HFFc6 (cell line): ENCODE results near the gene SLC22A1. TPM values are rescaled to one million over a fixed set of nuclear protein-coding genes. Genes with fewer than 3 reads are reported as not detected.

Experiments used
- DNase-seq: peaks from one replicate; pipeline ENCODE4 v3.0.0-alpha.2; 2018
- H3K27ac Mint-ChIP-seq: 2 replicates; pipeline ENCODE4 v1.8.0; 2020; ENCODE audit warnings: mild to moderate bottlenecking, mixed read lengths
- H3K27me3 Mint-ChIP-seq: 2 replicates; pipeline ENCODE4 v1.8.0; 2021; ENCODE audit warnings: mild to moderate bottlenecking, moderate library complexity, mixed read lengths; ENCODE audit not compliant: insufficient read depth
- H3K36me3 Mint-ChIP-seq: 2 replicates; pipeline ENCODE4 v1.8.0; 2021; ENCODE audit warnings: low read depth, mixed read lengths
- H3K4me1 Mint-ChIP-seq: 2 replicates; pipeline ENCODE4 v1.8.0; 2020; ENCODE audit warnings: low read depth, mixed read lengths
- H3K4me3 Mint-ChIP-seq: 2 replicates; pipeline ENCODE4 v1.8.0; 2020; ENCODE audit warnings: mild to moderate bottlenecking, moderate library complexity, mixed read lengths
- H3K9me3 Mint-ChIP-seq: 2 replicates; pipeline ENCODE4 v1.8.0; 2020; ENCODE audit warnings: mild to moderate bottlenecking, mixed read lengths
- total RNA-seq, 6 experiments: library from RNA; stranded (reverse); fragmentation: NEBNext Ultra II Directional; extraction: Animal tissue kit (Norgen Biotek cat#: 25700); gene quantifications; 2 replicates in 1 of 6; 3 replicates in 5 of 6; pipeline ENCODE4 v1.2.3, GENCODE V29; 2021
- TF ChIP-seq, protein P1 (sequence below): fragments of 200-600 bp; sonication (generic); IDR thresholded peaks from 2 replicates; pipeline ENCODE4 v1.5.0; 2021; ENCODE audit warnings: antibody characterized with exemption, mild to moderate bottlenecking

The SLC22A1 gene
- total RNA-seq, 6 experiments from 2014 or later: 0.12 to 0.33 (median 0.21) TPM; not detected in 2

DNA sequence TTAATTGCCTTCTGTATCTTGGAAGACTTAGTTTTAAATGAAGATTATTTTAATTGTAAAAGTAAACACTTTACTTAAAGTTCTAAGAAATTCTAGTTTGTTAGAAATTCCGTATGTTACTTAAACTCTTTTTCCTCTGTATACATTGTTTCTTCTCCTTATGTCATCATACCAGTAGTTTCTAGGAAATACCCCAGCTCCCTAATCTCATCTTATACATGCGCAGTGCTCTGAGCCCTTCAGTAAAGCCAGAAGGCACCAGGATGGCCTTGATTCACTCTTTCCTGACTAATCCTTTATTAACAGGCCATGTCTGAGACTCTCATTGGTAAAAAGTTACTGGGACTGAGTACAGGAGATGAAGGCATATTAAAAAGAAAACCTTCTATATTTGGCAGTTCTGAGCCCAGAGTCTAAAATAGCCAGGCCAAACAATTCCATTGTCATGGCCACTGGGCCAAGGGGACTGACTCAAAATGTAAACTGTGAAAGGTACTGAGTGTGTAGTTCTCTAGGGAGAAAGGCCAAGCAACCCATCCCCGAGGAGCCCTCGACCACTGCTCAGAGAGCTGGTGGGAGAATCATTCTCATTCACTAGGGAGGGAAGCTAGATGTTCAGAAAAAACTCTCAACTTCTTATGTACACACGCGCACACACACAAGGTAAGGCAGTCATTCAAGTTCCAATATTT is 25.0 kb downstream of the SLC22A1 start:
- TF ChIP-seq, protein P1, sequence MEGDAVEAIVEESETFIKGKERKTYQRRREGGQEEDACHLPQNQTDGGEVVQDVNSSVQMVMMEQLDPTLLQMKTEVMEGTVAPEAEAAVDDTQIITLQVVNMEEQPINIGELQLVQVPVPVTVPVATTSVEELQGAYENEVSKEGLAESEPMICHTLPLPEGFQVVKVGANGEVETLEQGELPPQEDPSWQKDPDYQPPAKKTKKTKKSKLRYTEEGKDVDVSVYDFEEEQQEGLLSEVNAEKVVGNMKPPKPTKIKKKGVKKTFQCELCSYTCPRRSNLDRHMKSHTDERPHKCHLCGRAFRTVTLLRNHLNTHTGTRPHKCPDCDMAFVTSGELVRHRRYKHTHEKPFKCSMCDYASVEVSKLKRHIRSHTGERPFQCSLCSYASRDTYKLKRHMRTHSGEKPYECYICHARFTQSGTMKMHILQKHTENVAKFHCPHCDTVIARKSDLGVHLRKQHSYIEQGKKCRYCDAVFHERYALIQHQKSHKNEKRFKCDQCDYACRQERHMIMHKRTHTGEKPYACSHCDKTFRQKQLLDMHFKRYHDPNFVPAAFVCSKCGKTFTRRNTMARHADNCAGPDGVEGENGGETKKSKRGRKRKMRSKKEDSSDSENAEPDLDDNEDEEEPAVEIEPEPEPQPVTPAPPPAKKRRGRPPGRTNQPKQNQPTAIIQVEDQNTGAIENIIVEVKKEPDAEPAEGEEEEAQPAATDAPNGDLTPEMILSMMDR: no peak
- H3K4me1 Mint-ChIP-seq: peaks cover 6% of the 10 kb centered on the region
- H3K36me3 Mint-ChIP-seq: no peaks in the 10 kb centered on the region; the same call in 1 of the 2 replicates
- H3K27me3 Mint-ChIP-seq: no peaks in the 10 kb centered on the region
- no peak overlapping the region for H3K27ac Mint-ChIP-seq
- no peak overlapping the region for H3K4me3 Mint-ChIP-seq
- DNase-seq: no peak
- H3K9me3 Mint-ChIP-seq: no peaks in the 10 kb centered on the region

DNA sequence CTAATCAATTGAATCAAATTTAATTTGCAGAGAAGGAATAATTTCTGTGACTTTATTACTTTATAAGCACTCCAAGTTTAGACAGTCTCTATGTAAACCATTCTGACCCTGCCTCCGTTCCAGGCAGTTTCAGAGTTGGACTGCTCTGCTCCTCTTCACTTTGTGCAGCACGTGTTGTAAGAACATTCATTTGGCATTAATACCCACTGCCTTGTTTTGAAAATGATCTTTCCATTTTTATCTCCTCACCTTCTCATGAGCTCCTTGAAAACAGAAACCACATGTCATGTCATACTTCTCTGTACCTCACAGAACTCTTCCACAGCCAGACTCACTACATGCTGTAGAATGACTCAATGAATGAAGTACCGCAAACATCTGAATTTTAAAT is 25.5 kb downstream of the SLC22A1 start:
- H3K27me3 Mint-ChIP-seq: no peaks in the 10 kb centered on the region
- TF ChIP-seq, protein P1: no peak
- no peaks in the 10 kb centered on the region for H3K9me3 Mint-ChIP-seq
- no peaks in the 10 kb centered on the region; the same call in 1 of the 2 replicates for H3K36me3 Mint-ChIP-seq
- no peak overlapping the region for H3K27ac Mint-ChIP-seq
- H3K4me1 Mint-ChIP-seq: peaks cover under 1% of the 10 kb centered on the region
- DNase-seq: no peak
- H3K4me3 Mint-ChIP-seq: no peak overlapping the region

DNA sequence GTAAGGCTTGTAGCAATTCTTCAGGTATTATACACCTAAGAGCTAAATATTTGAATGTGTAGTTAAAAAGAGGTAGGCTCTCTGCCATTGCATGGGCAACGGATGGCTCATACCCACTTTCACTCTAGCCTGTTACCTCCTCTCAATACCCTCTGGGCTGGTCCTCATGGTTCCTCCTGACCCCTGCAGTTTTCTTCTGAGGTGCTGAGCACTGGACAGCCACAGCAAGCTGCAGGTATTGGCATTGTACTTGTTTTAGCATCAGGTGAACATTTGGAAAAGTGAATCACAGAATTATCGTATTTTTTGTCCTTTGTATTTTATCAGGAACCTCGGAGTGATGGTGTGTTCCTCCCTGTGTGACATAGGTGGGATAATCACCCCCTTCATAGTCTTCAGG is 32.9 kb downstream of the SLC22A1 start:
- Mint-ChIP-seq H3K4me3 (no peak overlapping the region), H3K36me3 (peaks cover 9% of the 10 kb centered on the region; the same call in 1 of the 2 replicates), H3K4me1 (peaks cover 5% of the 10 kb centered on the region; the same call in 1 of the 2 replicates), H3K27me3 (no peaks in the 10 kb centered on the region), H3K9me3 (no peaks in the 10 kb centered on the region), H3K27ac (no peak overlapping the region)
- DNase-seq: no peak
- TF ChIP-seq, protein P1: no peak

DNA sequence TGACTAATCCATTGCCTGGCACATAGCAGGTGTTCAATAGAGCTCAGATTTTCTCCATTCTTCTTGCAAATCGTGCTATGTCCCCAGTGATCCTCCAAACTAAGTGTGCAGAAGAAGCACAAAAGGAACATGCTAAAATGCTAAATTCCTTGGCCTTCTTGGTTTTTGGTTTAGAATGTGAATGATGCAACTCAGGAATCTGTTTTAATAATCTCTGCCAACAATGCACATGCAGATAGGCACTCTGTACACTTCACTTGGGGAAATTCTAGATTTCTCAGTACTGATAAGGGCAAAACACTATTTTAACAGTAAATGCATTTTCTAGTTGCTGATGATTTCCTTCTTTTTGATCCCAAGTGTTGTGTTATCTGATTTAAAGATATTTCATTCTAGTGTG is 35.2 kb downstream of the SLC22A1 start:
- Mint-ChIP-seq H3K9me3 (no peaks in the 10 kb centered on the region), H3K27me3 (no peaks in the 10 kb centered on the region), H3K27ac (no peak overlapping the region), H3K4me3 (no peak overlapping the region), H3K36me3 (peaks cover 9% of the 10 kb centered on the region; the same call in 1 of the 2 replicates), H3K4me1 (peaks cover 10% of the 10 kb centered on the region)
- no peak for DNase-seq
- TF ChIP-seq, protein P1: no peak

DNA sequence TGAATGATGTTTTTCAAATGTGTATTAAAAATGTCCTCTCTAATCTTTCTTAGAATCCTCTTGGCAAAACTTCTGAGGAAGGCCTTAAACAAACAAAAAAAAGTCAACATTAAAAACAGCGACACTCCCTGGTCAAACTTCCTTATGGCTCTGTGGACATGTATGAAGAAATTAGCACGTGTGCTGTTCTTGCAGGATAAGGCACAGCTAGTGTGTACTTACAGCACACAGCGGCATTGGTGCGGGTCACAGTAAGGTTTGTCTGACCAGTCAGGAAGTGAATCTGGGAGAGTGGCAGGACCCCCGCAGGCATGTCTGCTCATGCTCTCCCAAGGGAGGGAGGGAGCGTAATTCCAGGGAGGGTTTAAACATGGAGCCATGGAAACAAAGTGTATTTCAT is 38.8 kb downstream of the SLC22A1 start:
- TF ChIP-seq, protein P1: peak; percentile 55
- H3K27ac Mint-ChIP-seq: no peak overlapping the region
- H3K4me1 Mint-ChIP-seq: peaks cover 10% of the 10 kb centered on the region
- H3K4me3 Mint-ChIP-seq: no peak overlapping the region
- H3K9me3 Mint-ChIP-seq: peaks cover 4% of the 10 kb centered on the region; the same call in 1 of the 2 replicates
- no peak for DNase-seq
- no peaks in the 10 kb centered on the region for H3K27me3 Mint-ChIP-seq
- no peaks in the 10 kb centered on the region for H3K36me3 Mint-ChIP-seq
